Activated naive CD8-positive, alpha-beta T cell treated with anti-CD3 and anti-CD28 coated beads for 36 hours (primary cell): ENCODE results near the gene RARRES1. TPM values are rescaled to one million over a fixed set of nuclear protein-coding genes. Genes with fewer than 3 reads are reported as not detected.

Experiments used
- DNase-seq: peaks from one replicate; pipeline ENCODE4 v3.0.0; 2021
- H3K27ac Mint-ChIP-seq: one replicate; pipeline ENCODE4 v1.8.0; 2022; ENCODE audit warnings: mild to moderate bottlenecking, moderate library complexity, mixed read lengths
- H3K27me3 Mint-ChIP-seq: one replicate; pipeline ENCODE4 v1.8.0; 2022; ENCODE audit warnings: mild to moderate bottlenecking, mixed read lengths
- H3K36me3 Mint-ChIP-seq: one replicate; pipeline ENCODE4 v1.8.0; 2021; ENCODE audit warnings: mild to moderate bottlenecking, mixed read lengths
- H3K4me1 Mint-ChIP-seq: one replicate; pipeline ENCODE4 v1.8.0; 2021; ENCODE audit warnings: mixed read lengths
- H3K4me3 Mint-ChIP-seq: one replicate; pipeline ENCODE4 v1.8.0; 2022; ENCODE audit warnings: mild to moderate bottlenecking, moderate library complexity, mixed read lengths
- H3K9me3 Mint-ChIP-seq: one replicate; pipeline ENCODE4 v1.8.0; 2022; ENCODE audit warnings: mixed read lengths
- total RNA-seq, 2 experiments: library from RNA; stranded (reverse); gene quantifications; one replicate each; pipeline ENCODE4 v1.2.3, GENCODE V29; 2021

The RARRES1 gene
- total RNA-seq, 2 experiments from 2014 or later, result not detected

GRCh38 chr3:158660711-158661110, 71.5 kb downstream of the RARRES1 start:
- DNase-seq, result no peak
- Mint-ChIP-seq H3K27me3 (no peaks in the 10 kb centered on the region), H3K9me3 (no peaks in the 10 kb centered on the region), H3K27ac (no peak overlapping the region), H3K36me3 (peaks cover 30% of the 10 kb centered on the region), H3K4me3 (no peak overlapping the region), H3K4me1 (peaks cover 14% of the 10 kb centered on the region)

- peaks cover 26% of the 10 kb centered on the region for H3K36me3 Mint-ChIP-seq
- H3K9me3 Mint-ChIP-seq, result no peaks in the 10 kb centered on the region
- H3K27me3 Mint-ChIP-seq, result no peaks in the 10 kb centered on the region
- H3K4me1 Mint-ChIP-seq, result peaks cover 14% of the 10 kb centered on the region
- no peak overlapping the region for H3K27ac Mint-ChIP-seq
- H3K4me3 Mint-ChIP-seq, result no peak overlapping the region
- DNase-seq, result peak; percentile 36
These were observed 72.6 kb downstream of the RARRES1 start for GRCh38 chr3:158659454-158660237.

GRCh38 chr3:158658889-158659288, 73.4 kb downstream of the RARRES1 start:
- DNase-seq, result peak; percentile 12
- no peak overlapping the region for H3K4me3 Mint-ChIP-seq
- H3K36me3 Mint-ChIP-seq, result peaks cover 19% of the 10 kb centered on the region
- no peaks in the 10 kb centered on the region for H3K9me3 Mint-ChIP-seq
- peak overlapping the region; percentile 67 for H3K27ac Mint-ChIP-seq
- peaks cover 14% of the 10 kb centered on the region for H3K4me1 Mint-ChIP-seq
- no peaks in the 10 kb centered on the region for H3K27me3 Mint-ChIP-seq

GRCh38 chr3:158652463-158652862, 79.8 kb downstream of the RARRES1 start:
- Mint-ChIP-seq H3K36me3 (peaks cover 31% of the 10 kb centered on the region), H3K4me1 (peaks cover 18% of the 10 kb centered on the region), H3K4me3 (no peak overlapping the region), H3K27ac (no peak overlapping the region), H3K9me3 (no peaks in the 10 kb centered on the region), H3K27me3 (no peaks in the 10 kb centered on the region)
- no peak for DNase-seq

- Mint-ChIP-seq H3K27me3 (no peaks in the 10 kb centered on the region), H3K4me1 (peaks cover 24% of the 10 kb centered on the region), H3K27ac (no peak overlapping the region), H3K4me3 (no peak overlapping the region), H3K36me3 (peaks cover 31% of the 10 kb centered on the region), H3K9me3 (no peaks in the 10 kb centered on the region)
- no peak for DNase-seq
These were observed 81.1 kb downstream of the RARRES1 start for GRCh38 chr3:158651192-158651591.

GRCh38 chr3:158649791-158650190, 82.5 kb downstream of the RARRES1 start:
- Mint-ChIP-seq H3K9me3 (no peaks in the 10 kb centered on the region), H3K27me3 (no peaks in the 10 kb centered on the region), H3K36me3 (peaks cover 33% of the 10 kb centered on the region), H3K27ac (no peak overlapping the region), H3K4me3 (no peak overlapping the region), H3K4me1 (peaks cover 32% of the 10 kb centered on the region)
- DNase-seq, result no peak

Other genes starting within 250 kb of the RARRES1 start
- gene MLF1, start 161.3 kb downstream of the RARRES1 start, total RNA-seq, result under 1 TPM; 0.80 to 0.89 TPM
- 10 to 100 TPM; 82.8 to 89.3 TPM for gene GFM1, start 87.9 kb downstream of the RARRES1 start, total RNA-seq
- gene LXN, start 59.8 kb downstream of the RARRES1 start, total RNA-seq, result 1 to 10 TPM; 7.6 to 8.2 TPM
- gene MFSD1, start 69.6 kb upstream of the RARRES1 start, total RNA-seq, result 10 to 100 TPM; 17.0 to 18.5 TPM